Activated CD8-positive, alpha-beta T cell treated with anti-CD3 and anti-CD28 coated beads for 36 hours (primary cell): Measurements from ENCODE around the gene AGAP1. TPM values are rescaled to one million over a fixed set of nuclear protein-coding genes. Genes with fewer than 3 reads are reported as not detected.

ENCODE experiments used
- ATAC-seq: fragments of 200-7000 bp; cut with Tn5 transposase; one replicate; pipeline ENCODE4 v1.10.0; 2021; ENCODE audit warnings: mild to moderate bottlenecking, moderate library complexity
- CTCF ChIA-PET: fragments of 350-600 bp; sonication (Branson Sonifier 250); formaldehyde crosslinking; loops from one replicate; lab custom pipeline; 2021; ENCODE audit warnings: antibody characterized with exemption; lab: Charles Lee
- POLR2A ChIA-PET: fragments of 350-600 bp; sonication (Branson Sonifier 250); formaldehyde crosslinking; loops from one replicate; lab custom pipeline; 2021; ENCODE audit warnings: antibody characterized with exemption; lab: Charles Lee
- DNase-seq: peaks from one replicate; pipeline ENCODE4 v3.0.0-alpha.2; 2020
- H3K27ac Mint-ChIP-seq: one replicate; pipeline ENCODE4 v1.8.0; 2021; ENCODE audit warnings: mild to moderate bottlenecking, mixed read lengths
- H3K27me3 Mint-ChIP-seq: one replicate; pipeline ENCODE4 v1.8.0; 2021; ENCODE audit warnings: mixed read lengths
- H3K36me3 Mint-ChIP-seq: one replicate; pipeline ENCODE4 v1.8.0; 2021; ENCODE audit warnings: low read depth, mixed read lengths
- H3K4me1 Mint-ChIP-seq: one replicate; pipeline ENCODE4 v1.8.0; 2021; ENCODE audit warnings: low read depth, mixed read lengths
- H3K4me3 Mint-ChIP-seq: one replicate; pipeline ENCODE4 v1.8.0; 2021; ENCODE audit warnings: mild to moderate bottlenecking, moderate library complexity, mixed read lengths
- H3K9me3 Mint-ChIP-seq: one replicate; pipeline ENCODE4 v1.8.0; 2021; ENCODE audit warnings: mixed read lengths
- CTCF ChIP-seq: fragments of 200-600 bp; IDR thresholded peaks from one replicate; pipeline ENCODE4 v1.8.0; 2022; ENCODE audit warnings: antibody characterized with exemption, mild to moderate bottlenecking
- intact Hi-C: fragments of 100-400 bp; cut with micrococcal nuclease; formaldehyde crosslinking; loops from one replicate; pipeline ENCODE4 v1.10.0; 2022
- total RNA-seq, 2 experiments: library from RNA; stranded (reverse); gene quantifications; one replicate each; pipeline ENCODE4 v1.2.3, GENCODE V29; 2021

Gene AGAP1
- total RNA-seq, 2 experiments from 2014 or later: 2.5 to 2.9 TPM

- H3K9me3 Mint-ChIP-seq: no peaks in the 10 kb centered on the region
- H3K4me3 Mint-ChIP-seq: no peak overlapping the region
- no peak for ATAC-seq
- TF ChIP-seq CTCF: no peak
- no peaks in the 10 kb centered on the region for H3K4me1 Mint-ChIP-seq
- no peaks in the 10 kb centered on the region for H3K36me3 Mint-ChIP-seq
- ChIA-PET CTCF (no interaction called here), POLR2A (no interaction called here)
- intact Hi-C loops: no loop called here
- no peak overlapping the region for H3K27ac Mint-ChIP-seq
- no peaks in the 10 kb centered on the region for H3K27me3 Mint-ChIP-seq
- DNase-seq: no peak
Observed at GRCh38 chr2:235922839-235923238, 429.0 kb downstream of the AGAP1 start.

- Mint-ChIP-seq H3K4me1 (no peaks in the 10 kb centered on the region), H3K27ac (no peak overlapping the region), H3K4me3 (no peak overlapping the region), H3K9me3 (no peaks in the 10 kb centered on the region), H3K36me3 (no peaks in the 10 kb centered on the region), H3K27me3 (no peaks in the 10 kb centered on the region)
- intact Hi-C loops: no loop called here
- no peak for DNase-seq
- POLR2A ChIA-PET: no interaction called here
- CTCF ChIA-PET: no interaction called here
- no peak for ATAC-seq
- no peak for TF ChIP-seq CTCF
Observed at GRCh38 chr2:235923859-235924674, 430.2 kb downstream of the AGAP1 start.

- no peaks in the 10 kb centered on the region for H3K9me3 Mint-ChIP-seq
- intact Hi-C loops: no loop called here
- ATAC-seq: no peak
- DNase-seq: no peak
- TF ChIP-seq CTCF: no peak
- H3K4me1 Mint-ChIP-seq: no peaks in the 10 kb centered on the region
- H3K4me3 Mint-ChIP-seq: no peak overlapping the region
- ChIA-PET POLR2A (no interaction called here), CTCF (no interaction called here)
- no peak overlapping the region for H3K27ac Mint-ChIP-seq
- no peaks in the 10 kb centered on the region for H3K27me3 Mint-ChIP-seq
- no peaks in the 10 kb centered on the region for H3K36me3 Mint-ChIP-seq
Observed at GRCh38 chr2:235924675-235925063, 430.8 kb downstream of the AGAP1 start.

- Mint-ChIP-seq H3K27me3 (no peaks in the 10 kb centered on the region), H3K9me3 (no peaks in the 10 kb centered on the region), H3K4me1 (no peaks in the 10 kb centered on the region), H3K36me3 (no peaks in the 10 kb centered on the region), H3K4me3 (no peak overlapping the region), H3K27ac (no peak overlapping the region)
- DNase-seq: no peak
- CTCF ChIA-PET: no interaction called here
- ATAC-seq: no peak
- intact Hi-C loops: no loop called here
- POLR2A ChIA-PET: no interaction called here
- TF ChIP-seq CTCF: no peak
Observed at GRCh38 chr2:235925250-235925919, 431.5 kb downstream of the AGAP1 start.

GRCh38 chr2:235926229-235926628, 432.4 kb downstream of the AGAP1 start:
- no peak overlapping the region for H3K27ac Mint-ChIP-seq
- H3K36me3 Mint-ChIP-seq: no peaks in the 10 kb centered on the region
- DNase-seq (no peak), ATAC-seq (no peak)
- CTCF ChIA-PET: no interaction called here
- H3K4me3 Mint-ChIP-seq: no peak overlapping the region
- no peaks in the 10 kb centered on the region for H3K4me1 Mint-ChIP-seq
- no peaks in the 10 kb centered on the region for H3K27me3 Mint-ChIP-seq
- TF ChIP-seq CTCF: no peak
- H3K9me3 Mint-ChIP-seq: no peaks in the 10 kb centered on the region
- POLR2A ChIA-PET: no interaction called here
- intact Hi-C loops: no loop called here
